ENCODE results near the gene HELQ.
"Not testable (repeated sequence)": the region's sequence is repeated elsewhere in the genome, so short reads cannot be mapped to it uniquely, and the experiment has no call there.

HELQ gene

GRCh38 chr4:83455281-83456183, at the start of gene HELQ, which contains the start of gene MRPS18C:
Gene HELQ, minus strand, starts transcription at chr4:83455823. Its CDS starts 130 bp downstream, at chr4:83455693.
Gene MRPS18C, plus strand, starts transcription at chr4:83456058. Its CDS starts 20 bp downstream, at chr4:83456078.
- DNase-seq: peak; percentile 93 to 98
- H3K27ac Mint-ChIP-seq: peak within 1 kb of the TSS; percentile 99 to 100
- H3K9me3 Mint-ChIP-seq: no peaks in the 10 kb centered on the region
- H3K4me1 Mint-ChIP-seq: peaks cover 45% of the 10 kb centered on the region
- ATAC-seq: peak; percentile 95
- no peaks in the 10 kb centered on the region for H3K27me3 Mint-ChIP-seq
- H3K4me3 Mint-ChIP-seq: peak within 1 kb of the TSS; percentile 98 to 99

- ATAC-seq (no peak), DNase-seq (no peak)
- no peaks in the 10 kb centered on the region for H3K9me3 Mint-ChIP-seq
- peaks cover 7% of the 10 kb centered on the region for H3K4me1 Mint-ChIP-seq
- no peaks in the 10 kb centered on the region for H3K27me3 Mint-ChIP-seq
- no peak overlapping the region for H3K4me3 Mint-ChIP-seq
- no peak overlapping the region for H3K27ac Mint-ChIP-seq
These were observed 49.4 kb upstream of the HELQ start for GRCh38 chr4:83504996-83505395.

GRCh38 chr4:83504503-83504902, 48.9 kb upstream of the HELQ start:
- ATAC-seq: no peak
- H3K27ac Mint-ChIP-seq: peak overlapping the region in 1 of 2 donors; percentile 8
- H3K9me3 Mint-ChIP-seq: no peaks in the 10 kb centered on the region
- DNase-seq: no peak
- peaks cover 7% of the 10 kb centered on the region for H3K4me1 Mint-ChIP-seq
- no peaks in the 10 kb centered on the region for H3K27me3 Mint-ChIP-seq
- no peak overlapping the region for H3K4me3 Mint-ChIP-seq

- no peak for DNase-seq
- peak; percentile 54 for ATAC-seq
- H3K9me3 Mint-ChIP-seq: no peaks in the 10 kb centered on the region
- no peaks in the 10 kb centered on the region for H3K27me3 Mint-ChIP-seq
- no peak overlapping the region for H3K4me3 Mint-ChIP-seq
- peaks cover 7% of the 10 kb centered on the region for H3K4me1 Mint-ChIP-seq
- no peak overlapping the region for H3K27ac Mint-ChIP-seq
These were observed 48.4 kb upstream of the HELQ start for GRCh38 chr4:83503974-83504373.

- not testable (repeated sequence) for ATAC-seq, H3K4me3 Mint-ChIP-seq, DNase-seq, H3K4me1 Mint-ChIP-seq, H3K27ac Mint-ChIP-seq, H3K27me3 Mint-ChIP-seq, H3K9me3 Mint-ChIP-seq
These were observed 46.0 kb upstream of the HELQ start for GRCh38 chr4:83501671-83502070.

GRCh38 chr4:83498187-83498586, 42.6 kb upstream of the HELQ start:
- DNase-seq: no peak
- Mint-ChIP-seq H3K4me3 (no peak overlapping the region), H3K27ac (no peak overlapping the region), H3K9me3 (no peaks in the 10 kb centered on the region), H3K4me1 (no peaks in the 10 kb centered on the region), H3K27me3 (no peaks in the 10 kb centered on the region)
- ATAC-seq: no peak

GRCh38 chr4:83496085-83496917, 40.7 kb upstream of the HELQ start:
- not testable (repeated sequence) for H3K9me3 Mint-ChIP-seq, ATAC-seq, H3K27me3 Mint-ChIP-seq, H3K4me1 Mint-ChIP-seq, DNase-seq, H3K27ac Mint-ChIP-seq, H3K4me3 Mint-ChIP-seq

- H3K4me1 Mint-ChIP-seq: peaks cover 14% of the 10 kb centered on the region
These were observed 35.3 kb upstream of the HELQ start for GRCh38 chr4:83490876-83491450.

GRCh38 chr4:83489711-83490326, 34.2 kb upstream of the HELQ start:
- Mint-ChIP-seq H3K27ac (no peak overlapping the region), H3K9me3 (no peaks in the 10 kb centered on the region), H3K4me1 (peaks cover 20% of the 10 kb centered on the region), H3K4me3 (no peak overlapping the region), H3K27me3 (no peaks in the 10 kb centered on the region)
- DNase-seq (no peak), ATAC-seq (no peak)

More at GRCh38 chr4:83490876-83491450, 35.3 kb upstream of the HELQ start:
- DNase-seq: no peak
- ATAC-seq: no peak
- Mint-ChIP-seq H3K27ac (no peak overlapping the region), H3K9me3 (no peaks in the 10 kb centered on the region), H3K4me3 (no peak overlapping the region), H3K27me3 (no peaks in the 10 kb centered on the region)

GRCh38 chr4:83486457-83487129, 31.0 kb upstream of the HELQ start:
- no peaks in the 10 kb centered on the region for H3K9me3 Mint-ChIP-seq
- no peaks in the 10 kb centered on the region for H3K27me3 Mint-ChIP-seq
- DNase-seq (no peak), ATAC-seq (no peak)
- H3K4me1 Mint-ChIP-seq: peaks cover 39% of the 10 kb centered on the region
- no peak overlapping the region for H3K27ac Mint-ChIP-seq
- no peak overlapping the region for H3K4me3 Mint-ChIP-seq

- Mint-ChIP-seq H3K4me3 (peak within 1 kb of the TSS; percentile 100), H3K27me3 (no peaks in the 10 kb centered on the region), H3K4me1 (peaks cover 34% of the 10 kb centered on the region), H3K27ac (peak within 1 kb of the TSS; percentile 89 to 96), H3K9me3 (no peaks in the 10 kb centered on the region)
- ATAC-seq (peak; percentile 95), DNase-seq (peak; percentile 93 to 95)
These were observed 29.2 kb upstream of the HELQ start, which contains the start of gene ABRAXAS1 for GRCh38 chr4:83484500-83485461. Gene ABRAXAS1, minus strand, starts transcription at chr4:83485100. Its CDS starts 28 bp downstream, at chr4:83485072.

- no peaks in the 10 kb centered on the region for H3K27me3 Mint-ChIP-seq
- DNase-seq: no peak
- no peaks in the 10 kb centered on the region for H3K9me3 Mint-ChIP-seq
- no peak overlapping the region for H3K4me3 Mint-ChIP-seq
- peak overlapping the region in 1 of 2 donors; percentile 42 for H3K27ac Mint-ChIP-seq
- peaks cover 7% of the 10 kb centered on the region for H3K4me1 Mint-ChIP-seq
- ATAC-seq: no peak
These were observed 18.3 kb upstream of the HELQ start for GRCh38 chr4:83473966-83474365.

GRCh38 chr4:83473423-83473822, 17.8 kb upstream of the HELQ start:
- no peaks in the 10 kb centered on the region for H3K9me3 Mint-ChIP-seq
- H3K27me3 Mint-ChIP-seq: no peaks in the 10 kb centered on the region
- H3K27ac Mint-ChIP-seq: peak overlapping the region in 1 of 2 donors; percentile 69
- DNase-seq (no peak), ATAC-seq (no peak)
- peaks cover 7% of the 10 kb centered on the region for H3K4me1 Mint-ChIP-seq
- H3K4me3 Mint-ChIP-seq: no peak overlapping the region

GRCh38 chr4:83456184-83456501, 520 bp upstream of the HELQ start:
- H3K9me3 Mint-ChIP-seq: no peaks in the 10 kb centered on the region

More at GRCh38 chr4:83456184-83456501, 520 bp upstream of the HELQ start:
- peak overlapping the region; percentile 98 to 99 for H3K4me3 Mint-ChIP-seq
- ATAC-seq: no peak
- no peaks in the 10 kb centered on the region for H3K27me3 Mint-ChIP-seq
- DNase-seq: no peak
- H3K4me1 Mint-ChIP-seq: peaks cover 45% of the 10 kb centered on the region
- H3K27ac Mint-ChIP-seq: peak overlapping the region; percentile 99 to 100

Measured in stimulated activated naive CD8-positive, alpha-beta T cell treated with anti-CD3 and anti-CD28 coated beads, Interleukin-15, amount 100 ng/mL, for 72 hours (primary cell).